NCI-H1092 treated with DMSO at 0.1 percent for 48 hours (cell line): ENCODE data around the gene RUNDC3A.
"Not testable (repeated sequence)": the region's sequence is repeated elsewhere in the genome, so short reads cannot be mapped to it uniquely, and the experiment has no call there.

Experiments
- DNase-seq: peaks from one replicate; lab custom pipeline; 2025; lab: John Stamatoyannopoulos, UW

The RUNDC3A gene

GRCh38 chr17:44343510-44344209 is 35.3 kb downstream of the RUNDC3A start:
- no peak for DNase-seq

- DNase-seq, result peak; percentile 97
Observed at GRCh38 chr17:44344939-44345453, 36.6 kb downstream of the RUNDC3A start, which contains the start of gene GRN. Gene GRN, plus strand, starts transcription at chr17:44345302. Its CDS starts 3,863 bp downstream, at chr17:44349165.

- peak; percentile 73 for DNase-seq
Observed at GRCh38 chr17:44345454-44346026, 37.1 kb downstream of the RUNDC3A start.

GRCh38 chr17:44346064-44346844 is 37.9 kb downstream of the RUNDC3A start:
- DNase-seq, result no peak

- DNase-seq, result not testable (repeated sequence)
Observed at GRCh38 chr17:44347206-44348055, 39.0 kb downstream of the RUNDC3A start.

- no peak for DNase-seq
Observed at GRCh38 chr17:44348234-44348987, 40.0 kb downstream of the RUNDC3A start.

GRCh38 chr17:44348988-44349364 is 40.6 kb downstream of the RUNDC3A start:
- no peak for DNase-seq

- DNase-seq, result no peak
Observed at GRCh38 chr17:44349553-44350070, 41.2 kb downstream of the RUNDC3A start.

- peak; percentile 39 for DNase-seq
Observed at GRCh38 chr17:44350733-44351226, 42.4 kb downstream of the RUNDC3A start.

- no peak for DNase-seq
Observed at GRCh38 chr17:44351464-44351863, 43.1 kb downstream of the RUNDC3A start.

GRCh38 chr17:44351961-44352827 is 43.8 kb downstream of the RUNDC3A start:
- no peak for DNase-seq

GRCh38 chr17:44352828-44353671 is 44.6 kb downstream of the RUNDC3A start:
- DNase-seq, result no peak

GRCh38 chr17:44353672-44354331 is 45.4 kb downstream of the RUNDC3A start:
- DNase-seq, result no peak

GRCh38 chr17:44354582-44355561 is 46.5 kb downstream of the RUNDC3A start:
- DNase-seq, result no peak

GRCh38 chr17:44355642-44356099 is 47.3 kb downstream of the RUNDC3A start:
- DNase-seq, result no peak

- DNase-seq, result no peak
Observed at GRCh38 chr17:44356241-44356640, 47.8 kb downstream of the RUNDC3A start.

GRCh38 chr17:44358066-44358465 is 49.7 kb downstream of the RUNDC3A start:
- DNase-seq, result no peak
